Spinal cord (tissue), 10 donors: ENCODE results near the gene SSR1. TPM values are rescaled to one million over a fixed set of nuclear protein-coding genes. Genes with fewer than 3 reads are reported as not detected.
A peak's percentile ranks its signal among the peaks of the same experiment; 100 is the strongest.

Source experiments
- DNase-seq, 6 donors: peaks; one replicate each; pipeline versions ENCODE4 v3.0.0 to v3.0.0-alpha.2; 2013 to 2015; ENCODE audit warnings: low spot score in 6 of 6, low read depth in 4 of 6
- H3K27ac ChIP-seq: one replicate; pipeline ENCODE4 v1.5.1; 2013; ENCODE audit warnings: low read depth, low read length, control low read depth
- H3K27me3 ChIP-seq: one replicate; pipeline ENCODE4 v1.6.1; 2013; ENCODE audit warnings: low read length; ENCODE audit not compliant: control insufficient read depth, insufficient read depth
- H3K36me3 ChIP-seq: one replicate; pipeline ENCODE4 v1.6.1; 2013; ENCODE audit warnings: low read length; ENCODE audit not compliant: control insufficient read depth, insufficient read depth
- H3K4me1 ChIP-seq: one replicate; pipeline ENCODE4 v1.6.1; 2013; ENCODE audit warnings: low read length; ENCODE audit not compliant: control insufficient read depth, insufficient read depth
- H3K4me3 ChIP-seq: one replicate; pipeline ENCODE4 v1.5.1; 2013; ENCODE audit warnings: low read depth, low read length, control low read depth
- H3K9me3 ChIP-seq: one replicate; pipeline ENCODE4 v1.6.1; 2013; ENCODE audit warnings: low read length; ENCODE audit not compliant: control insufficient read depth, insufficient read depth
- WGBS: methylation state at CpG from one replicate; pipeline ENCODE4 v1.1.5; 2013; ENCODE audit warnings: missing lambda C conversion rate; ENCODE audit not compliant: insufficient coverage; 5-methylcytosine and 5-hydroxymethylcytosine counted together
- polyA plus RNA-seq, 2 donors: library from polyadenylated mRNA; unstranded; fragments of 120-200 nt; gene quantifications; one replicate each; pipeline ENCODE4 v1.2.1, GENCODE V29; 2013; ENCODE audit not compliant: insufficient read length in 2 of 2
- total RNA-seq, 2 donors: library from RNA; depleted of rRNA in 1 of 2; stranded (reverse); fragments of 120-200 nt in 1 of 2; fragments of >200 nt in 1 of 2; gene quantifications; one replicate each; pipeline versions ENCODE4 v1.2.3 to v1.2.4, GENCODE V29; 2013 to 2014
- donor health status: healthy.

SSR1 gene
- total and polyA plus RNA-seq, 4 donors, result 74.3 to 142 (median 82.1) TPM

DNA sequence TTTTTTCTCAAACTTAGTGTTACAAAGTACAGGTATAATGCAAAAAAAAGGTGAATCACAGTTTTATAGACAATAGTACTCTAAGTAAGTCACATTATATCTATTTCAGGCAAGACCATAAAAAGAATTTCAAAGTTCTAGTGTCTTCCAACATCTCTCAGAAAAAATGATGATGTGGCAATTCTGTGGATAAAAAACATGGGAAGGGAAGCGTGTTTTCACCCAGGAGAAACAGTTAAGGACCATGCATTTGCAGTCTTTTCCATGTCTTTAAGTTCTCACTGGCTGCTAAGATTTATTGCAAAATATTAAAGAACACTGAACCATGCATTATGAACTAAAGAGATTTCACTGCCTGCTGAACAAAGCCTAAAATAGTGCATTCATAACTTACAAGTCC is 1.8 kb downstream of the SSR1 start:
- 40% methylated on average over 1 of the region's 1 CpG for WGBS
- peak in 1 of 6 donors; percentile 2 for DNase-seq
- H3K27me3 ChIP-seq, result no peaks in the 10 kb centered on the region
- peak overlapping the region; percentile 16 for H3K27ac ChIP-seq
- H3K4me1 ChIP-seq, result peaks cover 8% of the 10 kb centered on the region
- peaks cover 17% of the 10 kb centered on the region for H3K36me3 ChIP-seq
- H3K4me3 ChIP-seq, result no peak overlapping the region
- H3K9me3 ChIP-seq, result no peaks in the 10 kb centered on the region

- peaks cover 20% of the 10 kb centered on the region for H3K36me3 ChIP-seq
- H3K4me1 ChIP-seq, result peaks cover 8% of the 10 kb centered on the region
- no peak overlapping the region for H3K4me3 ChIP-seq
- DNase-seq, result no peak
- H3K27me3 ChIP-seq, result no peaks in the 10 kb centered on the region
- 83% methylated on average over 3 of the region's 5 CpGs for WGBS
- H3K27ac ChIP-seq, result no peak overlapping the region
- no peaks in the 10 kb centered on the region for H3K9me3 ChIP-seq
Measured at GRCh38 chr6:7309050-7309449, 3.9 kb downstream of the SSR1 start.

DNA sequence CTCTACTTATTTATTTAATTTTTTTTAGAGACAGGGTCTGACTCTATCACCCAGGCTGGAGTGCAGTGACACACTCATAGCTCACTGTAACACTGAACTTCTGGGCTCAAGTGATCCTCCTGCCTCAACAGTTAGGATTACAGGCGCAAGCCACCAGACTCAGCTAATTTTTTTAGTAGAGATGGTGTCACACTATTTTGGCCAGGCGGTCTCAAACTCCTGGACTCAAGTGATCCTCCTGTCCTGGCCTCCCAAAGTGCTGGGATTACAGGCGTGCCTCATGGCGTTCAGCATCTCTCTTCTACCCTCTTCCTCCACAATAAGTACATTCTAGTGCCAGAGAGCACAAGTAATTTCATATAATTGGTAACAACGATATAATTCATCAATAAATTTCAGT is 5.5 kb downstream of the SSR1 start:
- Histone ChIP-seq H3K4me1 (peaks cover 4% of the 10 kb centered on the region), H3K36me3 (peaks cover 30% of the 10 kb centered on the region), H3K4me3 (no peak overlapping the region), H3K9me3 (no peaks in the 10 kb centered on the region), H3K27ac (no peak overlapping the region), H3K27me3 (no peaks in the 10 kb centered on the region)
- DNase-seq, result no peak
- 97% methylated on average over 4 of the region's 5 CpGs for WGBS

GRCh38 chr6:7304821-7305220 is 8.2 kb downstream of the SSR1 start:
- no CpG with 5 or more reads among the region's 1 CpG for WGBS
- H3K4me1 ChIP-seq, result no peaks in the 10 kb centered on the region
- H3K27me3 ChIP-seq, result no peaks in the 10 kb centered on the region
- no peaks in the 10 kb centered on the region for H3K9me3 ChIP-seq
- peaks cover 43% of the 10 kb centered on the region for H3K36me3 ChIP-seq
- no peak for DNase-seq
- H3K4me3 ChIP-seq, result no peak overlapping the region
- H3K27ac ChIP-seq, result no peak overlapping the region

GRCh38 chr6:7301702-7302101 is 11.3 kb downstream of the SSR1 start:
- H3K4me1 ChIP-seq, result no peaks in the 10 kb centered on the region
- DNase-seq, result no peak
- H3K27me3 ChIP-seq, result no peaks in the 10 kb centered on the region
- H3K9me3 ChIP-seq, result no peaks in the 10 kb centered on the region
- H3K4me3 ChIP-seq, result no peak overlapping the region
- H3K27ac ChIP-seq, result no peak overlapping the region
- 100% methylated on average over 1 of the region's 7 CpGs for WGBS
- H3K36me3 ChIP-seq, result peaks cover 48% of the 10 kb centered on the region

GRCh38 chr6:7300926-7301325 is 12.1 kb downstream of the SSR1 start:
- no peaks in the 10 kb centered on the region for H3K27me3 ChIP-seq
- H3K4me3 ChIP-seq, result no peak overlapping the region
- DNase-seq, result no peak
- H3K4me1 ChIP-seq, result no peaks in the 10 kb centered on the region
- peaks cover 43% of the 10 kb centered on the region for H3K36me3 ChIP-seq
- no peak overlapping the region for H3K27ac ChIP-seq
- no peaks in the 10 kb centered on the region for H3K9me3 ChIP-seq
- WGBS, result 89% methylated on average over 3 of the region's 5 CpGs

- DNase-seq, result no peak
- no peaks in the 10 kb centered on the region for H3K27me3 ChIP-seq
- no CpG with 5 or more reads among the region's 1 CpG for WGBS
- no peak overlapping the region for H3K4me3 ChIP-seq
- H3K4me1 ChIP-seq, result no peaks in the 10 kb centered on the region
- peaks cover 45% of the 10 kb centered on the region for H3K36me3 ChIP-seq
- H3K27ac ChIP-seq, result no peak overlapping the region
- no peaks in the 10 kb centered on the region for H3K9me3 ChIP-seq
Measured at GRCh38 chr6:7298113-7298512, 14.9 kb downstream of the SSR1 start.

- no CpG with 5 or more reads among the region's 2 CpGs for WGBS
- peaks cover 36% of the 10 kb centered on the region for H3K36me3 ChIP-seq
- H3K27me3 ChIP-seq, result no peaks in the 10 kb centered on the region
- H3K9me3 ChIP-seq, result no peaks in the 10 kb centered on the region
- H3K4me1 ChIP-seq, result no peaks in the 10 kb centered on the region
- H3K4me3 ChIP-seq, result no peak overlapping the region
- no peak for DNase-seq
- no peak overlapping the region for H3K27ac ChIP-seq
Measured at GRCh38 chr6:7296602-7297001, 16.4 kb downstream of the SSR1 start.

DNA sequence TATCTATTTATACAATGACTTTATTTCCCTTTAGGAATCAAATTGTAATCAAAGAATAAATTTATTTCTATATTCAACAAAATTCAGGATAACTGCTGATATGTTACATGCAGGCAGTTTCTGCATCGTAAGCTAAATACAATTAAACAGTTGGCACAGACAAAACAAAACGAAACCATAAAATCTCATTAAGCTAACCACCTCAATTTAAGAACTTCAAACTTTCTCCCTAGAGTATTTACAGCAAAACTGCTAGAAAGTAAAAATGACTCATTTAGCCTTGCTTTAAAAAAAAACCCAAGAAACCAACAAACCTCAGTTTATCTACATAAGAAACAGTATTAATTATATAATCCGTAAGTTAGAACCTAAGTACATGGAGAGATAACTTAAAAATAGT is 17.1 kb downstream of the SSR1 start:
- H3K27me3 ChIP-seq, result no peaks in the 10 kb centered on the region
- no peak for DNase-seq
- H3K36me3 ChIP-seq, result peaks cover 36% of the 10 kb centered on the region
- no peaks in the 10 kb centered on the region for H3K9me3 ChIP-seq
- no CpG with 5 or more reads among the region's 3 CpGs for WGBS
- no peak overlapping the region for H3K4me3 ChIP-seq
- no peak overlapping the region for H3K27ac ChIP-seq
- no peaks in the 10 kb centered on the region for H3K4me1 ChIP-seq

DNA sequence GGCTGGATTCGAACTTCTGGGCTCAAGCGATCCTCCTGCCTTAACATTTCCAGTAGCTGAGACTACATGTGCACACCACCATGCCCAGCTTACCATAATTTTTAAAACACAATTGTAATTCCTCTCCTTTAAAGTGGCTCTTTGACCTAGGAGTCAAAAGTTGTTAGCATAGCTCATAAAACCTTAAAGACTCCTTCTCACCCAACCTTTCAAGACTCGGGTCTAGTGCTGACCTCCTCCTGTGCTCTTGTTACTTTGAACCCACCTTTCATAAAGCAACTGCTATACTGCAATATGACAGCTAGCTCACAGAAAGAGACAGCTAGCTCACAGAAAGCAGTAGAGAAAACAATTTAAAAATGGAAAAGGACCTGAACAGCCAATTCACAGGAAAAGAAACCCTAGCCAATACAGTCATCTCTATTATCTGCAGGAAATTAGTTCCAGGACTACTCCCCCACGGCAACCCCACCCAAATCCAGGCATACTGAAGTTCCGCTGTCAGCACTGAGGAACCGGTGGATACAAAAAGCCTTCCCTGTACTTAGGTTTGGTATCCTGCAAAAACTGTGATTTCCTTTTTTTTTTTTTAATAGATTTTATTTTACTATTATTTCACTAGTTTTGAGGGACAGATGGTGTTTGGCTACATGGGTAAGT is 20.3 kb downstream of the SSR1 start:
- Histone ChIP-seq H3K4me1 (no peaks in the 10 kb centered on the region), H3K9me3 (no peaks in the 10 kb centered on the region), H3K36me3 (peaks cover 24% of the 10 kb centered on the region), H3K4me3 (no peak overlapping the region), H3K27ac (no peak overlapping the region), H3K27me3 (no peaks in the 10 kb centered on the region)
- 69% methylated on average over 3 of the region's 6 CpGs for WGBS
- DNase-seq, result no peak
